Muscle layer of colon (tissue), 2 donors: ENCODE results near the gene SREBF2.

Experiments
- H3K27ac ChIP-seq: one replicate; pipeline ENCODE4 v1.7.0; 2013; ENCODE audit warnings: low read depth, mild to moderate bottlenecking, low read length, moderate library complexity
- H3K27me3 ChIP-seq, 2 donors: one replicate each; pipeline ENCODE4 v1.7.0; 2013; ENCODE audit warnings: low read length in 2 of 2, mild to moderate bottlenecking in 2 of 2; ENCODE audit not compliant: insufficient read depth in 2 of 2, control insufficient read depth in 1 of 2
- H3K36me3 ChIP-seq: one replicate; pipeline ENCODE4 v1.7.0; 2013; ENCODE audit warnings: mild to moderate bottlenecking, low read length; ENCODE audit not compliant: insufficient read depth
- H3K4me1 ChIP-seq: one replicate; pipeline ENCODE4 v1.7.0; 2013; ENCODE audit warnings: mild to moderate bottlenecking, low read length; ENCODE audit not compliant: insufficient read depth
- H3K4me3 ChIP-seq, 2 donors: one replicate each; pipeline ENCODE4 v1.7.0; 2013; ENCODE audit warnings: low read length in 2 of 2, low read depth in 1 of 2, mild to moderate bottlenecking in 1 of 2, moderate library complexity in 1 of 2
- H3K9ac ChIP-seq: one replicate; pipeline ENCODE4 v1.7.0; 2013; ENCODE audit warnings: low read length
- H3K9me3 ChIP-seq: one replicate; pipeline ENCODE4 v1.7.0; 2013; ENCODE audit warnings: mild to moderate bottlenecking, low read length
- donor health status: abdominal sarcoma.
- donor health status: Adenocarcinoma of cecum.

SREBF2 gene

GRCh38 chr22:41822317-41823057, 10.4 kb upstream of the SREBF2 start:
- peaks cover 8% of the 10 kb centered on the region for H3K36me3 ChIP-seq
- H3K4me3 ChIP-seq, result no peak overlapping the region
- no peaks in the 10 kb centered on the region for H3K4me1 ChIP-seq
- H3K9me3 ChIP-seq, result no peaks in the 10 kb centered on the region
- H3K27ac ChIP-seq, result no peak overlapping the region
- no peaks in the 10 kb centered on the region for H3K27me3 ChIP-seq
- H3K9ac ChIP-seq, result no peak overlapping the region

GRCh38 chr22:41823797-41824196, 9.1 kb upstream of the SREBF2 start:
- no peaks in the 10 kb centered on the region for H3K4me1 ChIP-seq
- H3K9ac ChIP-seq, result no peak overlapping the region
- no peaks in the 10 kb centered on the region for H3K9me3 ChIP-seq
- no peaks in the 10 kb centered on the region for H3K27me3 ChIP-seq
- peaks cover 8% of the 10 kb centered on the region for H3K36me3 ChIP-seq
- no peak overlapping the region for H3K4me3 ChIP-seq
- no peak overlapping the region for H3K27ac ChIP-seq

- H3K4me3 ChIP-seq, result no peak overlapping the region
- no peaks in the 10 kb centered on the region for H3K9me3 ChIP-seq
- no peaks in the 10 kb centered on the region for H3K27me3 ChIP-seq
- H3K4me1 ChIP-seq, result no peaks in the 10 kb centered on the region
- H3K27ac ChIP-seq, result no peak overlapping the region
- H3K36me3 ChIP-seq, result no peaks in the 10 kb centered on the region
- no peak overlapping the region for H3K9ac ChIP-seq
Measured at GRCh38 chr22:41825376-41825775, 7.5 kb upstream of the SREBF2 start.

GRCh38 chr22:41826021-41826420, 6.9 kb upstream of the SREBF2 start:
- Histone ChIP-seq H3K27me3 (no peaks in the 10 kb centered on the region), H3K27ac (no peak overlapping the region), H3K9ac (no peak overlapping the region), H3K36me3 (no peaks in the 10 kb centered on the region), H3K4me1 (no peaks in the 10 kb centered on the region), H3K9me3 (no peaks in the 10 kb centered on the region), H3K4me3 (no peak overlapping the region)

GRCh38 chr22:41826430-41827383, 6.2 kb upstream of the SREBF2 start:
- Histone ChIP-seq H3K4me3 (no peak overlapping the region), H3K4me1 (no peaks in the 10 kb centered on the region), H3K9me3 (no peaks in the 10 kb centered on the region), H3K27ac (no peak overlapping the region), H3K9ac (no peak overlapping the region), H3K36me3 (no peaks in the 10 kb centered on the region), H3K27me3 (no peaks in the 10 kb centered on the region)

GRCh38 chr22:41827671-41828070, 5.2 kb upstream of the SREBF2 start:
- H3K4me3 ChIP-seq, result no peak overlapping the region
- no peaks in the 10 kb centered on the region for H3K4me1 ChIP-seq
- H3K27ac ChIP-seq, result no peak overlapping the region
- no peaks in the 10 kb centered on the region for H3K36me3 ChIP-seq
- no peaks in the 10 kb centered on the region for H3K9me3 ChIP-seq
- H3K27me3 ChIP-seq, result no peaks in the 10 kb centered on the region
- no peak overlapping the region for H3K9ac ChIP-seq

- Histone ChIP-seq H3K27me3 (no peaks in the 10 kb centered on the region), H3K9me3 (no peaks in the 10 kb centered on the region), H3K9ac (no peak overlapping the region), H3K4me3 (no peak overlapping the region), H3K4me1 (no peaks in the 10 kb centered on the region), H3K27ac (no peak overlapping the region), H3K36me3 (no peaks in the 10 kb centered on the region)
Measured at GRCh38 chr22:41828516-41828915, 4.4 kb upstream of the SREBF2 start.

GRCh38 chr22:41830174-41830573, 2.7 kb upstream of the SREBF2 start:
- H3K27me3 ChIP-seq, result no peaks in the 10 kb centered on the region
- no peaks in the 10 kb centered on the region for H3K36me3 ChIP-seq
- H3K9ac ChIP-seq, result no peak overlapping the region
- H3K27ac ChIP-seq, result no peak overlapping the region
- no peak overlapping the region for H3K4me3 ChIP-seq
- no peaks in the 10 kb centered on the region for H3K9me3 ChIP-seq
- peaks cover 10% of the 10 kb centered on the region for H3K4me1 ChIP-seq

- H3K27ac ChIP-seq, result no peak overlapping the region
- H3K9ac ChIP-seq, result no peak overlapping the region
- peaks cover 10% of the 10 kb centered on the region for H3K4me1 ChIP-seq
- no peaks in the 10 kb centered on the region for H3K9me3 ChIP-seq
- H3K36me3 ChIP-seq, result peaks cover 6% of the 10 kb centered on the region
- H3K27me3 ChIP-seq, result no peaks in the 10 kb centered on the region
- no peak overlapping the region for H3K4me3 ChIP-seq
Measured at GRCh38 chr22:41831383-41831782, 1.5 kb upstream of the SREBF2 start.

- H3K9me3 ChIP-seq, result no peaks in the 10 kb centered on the region
- peak overlapping the region; percentile 53 to 78 for H3K4me3 ChIP-seq
- H3K4me1 ChIP-seq, result peaks cover 10% of the 10 kb centered on the region
- no peaks in the 10 kb centered on the region for H3K27me3 ChIP-seq
- peak overlapping the region; percentile 77 for H3K27ac ChIP-seq
- H3K36me3 ChIP-seq, result peaks cover 11% of the 10 kb centered on the region
- H3K9ac ChIP-seq, result peak overlapping the region; percentile 41
Measured at GRCh38 chr22:41831828-41832552, 915 bp upstream of the SREBF2 start.

GRCh38 chr22:41833369-41834004, 582 bp downstream of the SREBF2 start:
- Histone ChIP-seq H3K9ac (peak overlapping the region; percentile 24), H3K27ac (peak overlapping the region; percentile 86), H3K4me1 (peaks cover 10% of the 10 kb centered on the region)

More at GRCh38 chr22:41833369-41834004, 582 bp downstream of the SREBF2 start:
- H3K27me3 ChIP-seq, result no peaks in the 10 kb centered on the region
- peak overlapping the region; percentile 53 to 78 for H3K4me3 ChIP-seq
- no peaks in the 10 kb centered on the region for H3K9me3 ChIP-seq
- H3K36me3 ChIP-seq, result peaks cover 11% of the 10 kb centered on the region
